GM12874 (cell line): Measurements from ENCODE around the gene RNF213.

Experiments used
- TF ChIP-seq, protein P1 (sequence below): IDR thresholded peaks from 2 replicates; pipeline ENCODE4 v1.5.1; 2011; ENCODE audit warnings: low read depth, mild to moderate bottlenecking, control low read depth, low read length, moderate library complexity; ENCODE audit not compliant: insufficient read depth

RNF213 gene

DNA sequence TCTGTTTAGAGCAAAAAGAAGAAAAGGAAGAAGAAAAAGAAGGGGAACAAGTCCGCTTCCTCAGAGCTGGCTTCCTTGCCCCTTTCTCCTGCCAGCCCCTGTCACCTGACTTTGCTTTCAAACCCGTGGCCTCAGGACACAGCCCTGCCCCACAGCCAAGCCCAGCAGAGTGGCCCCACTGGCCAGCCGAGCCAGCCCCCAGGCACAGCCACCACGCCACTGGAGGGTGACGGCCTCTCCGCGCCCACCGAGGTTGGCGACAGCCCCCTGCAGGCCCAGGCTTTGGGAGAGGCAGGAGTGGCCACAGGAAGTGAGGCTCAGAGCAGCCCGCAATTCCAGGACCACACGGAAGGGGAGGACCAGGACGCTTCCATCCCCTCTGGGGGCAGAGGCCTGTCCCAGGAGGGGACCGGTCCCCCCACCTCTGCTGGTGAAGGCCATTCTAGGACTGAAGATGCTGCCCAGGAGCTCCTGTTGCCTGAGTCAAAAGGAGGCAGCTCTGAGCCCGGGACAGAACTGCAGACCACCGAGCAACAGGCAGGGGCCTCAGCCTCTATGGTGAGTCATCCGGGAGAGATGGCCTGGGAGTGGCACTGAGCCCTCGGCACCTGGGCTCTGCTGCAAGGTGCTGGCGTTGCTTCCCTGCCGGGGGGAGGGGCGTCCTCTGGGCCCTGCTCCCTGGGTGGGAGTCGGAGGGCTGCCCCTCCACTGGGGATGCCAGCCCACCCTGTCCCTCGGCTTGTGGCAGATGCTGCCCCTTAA, 27.3 kb downstream of the RNF213 start:
- TF ChIP-seq, protein P1, sequence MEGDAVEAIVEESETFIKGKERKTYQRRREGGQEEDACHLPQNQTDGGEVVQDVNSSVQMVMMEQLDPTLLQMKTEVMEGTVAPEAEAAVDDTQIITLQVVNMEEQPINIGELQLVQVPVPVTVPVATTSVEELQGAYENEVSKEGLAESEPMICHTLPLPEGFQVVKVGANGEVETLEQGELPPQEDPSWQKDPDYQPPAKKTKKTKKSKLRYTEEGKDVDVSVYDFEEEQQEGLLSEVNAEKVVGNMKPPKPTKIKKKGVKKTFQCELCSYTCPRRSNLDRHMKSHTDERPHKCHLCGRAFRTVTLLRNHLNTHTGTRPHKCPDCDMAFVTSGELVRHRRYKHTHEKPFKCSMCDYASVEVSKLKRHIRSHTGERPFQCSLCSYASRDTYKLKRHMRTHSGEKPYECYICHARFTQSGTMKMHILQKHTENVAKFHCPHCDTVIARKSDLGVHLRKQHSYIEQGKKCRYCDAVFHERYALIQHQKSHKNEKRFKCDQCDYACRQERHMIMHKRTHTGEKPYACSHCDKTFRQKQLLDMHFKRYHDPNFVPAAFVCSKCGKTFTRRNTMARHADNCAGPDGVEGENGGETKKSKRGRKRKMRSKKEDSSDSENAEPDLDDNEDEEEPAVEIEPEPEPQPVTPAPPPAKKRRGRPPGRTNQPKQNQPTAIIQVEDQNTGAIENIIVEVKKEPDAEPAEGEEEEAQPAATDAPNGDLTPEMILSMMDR = no peak

DNA sequence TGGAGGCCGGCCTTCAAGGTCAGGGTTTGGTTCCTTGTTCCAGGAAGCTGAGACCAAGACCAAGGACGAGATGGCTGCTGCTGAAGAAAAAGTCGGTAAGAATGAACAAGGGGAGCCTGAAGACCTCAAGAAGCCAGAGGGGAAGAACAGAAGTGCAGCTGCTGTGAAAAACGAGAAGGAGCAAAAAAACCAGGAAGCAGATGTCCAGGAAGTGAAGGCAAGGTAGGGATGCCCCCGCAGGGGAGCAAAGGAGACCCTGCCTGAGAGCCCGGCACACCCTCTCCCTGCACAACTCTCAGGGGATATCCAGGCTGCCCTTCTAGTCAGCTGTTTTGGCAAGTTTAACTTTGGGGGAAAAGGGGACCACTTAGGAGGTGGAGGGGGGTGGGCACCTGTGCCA, 29.0 kb downstream of the RNF213 start:
- TF ChIP-seq, protein P1 = no peak

DNA sequence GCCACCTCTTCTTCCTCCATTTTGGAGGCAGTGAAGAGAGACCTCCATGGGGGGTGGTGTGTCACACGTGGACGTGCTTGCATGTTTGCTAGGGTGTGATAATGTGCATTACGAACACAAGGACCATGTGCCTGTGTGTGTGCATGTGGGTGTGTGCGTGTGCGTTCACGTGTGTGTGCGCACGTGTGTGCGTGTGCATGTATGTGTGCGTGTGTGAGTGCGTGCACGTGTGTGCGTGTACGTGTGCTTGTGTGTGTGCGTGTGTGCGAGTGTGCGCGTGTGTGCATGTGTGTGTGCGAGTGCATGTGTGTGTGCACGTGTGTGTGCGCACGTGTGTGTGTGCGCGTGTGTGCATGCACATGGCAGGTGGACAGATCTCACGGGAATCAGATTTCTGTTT, 29.5 kb downstream of the RNF213 start:
- TF ChIP-seq, protein P1 = no peak

DNA sequence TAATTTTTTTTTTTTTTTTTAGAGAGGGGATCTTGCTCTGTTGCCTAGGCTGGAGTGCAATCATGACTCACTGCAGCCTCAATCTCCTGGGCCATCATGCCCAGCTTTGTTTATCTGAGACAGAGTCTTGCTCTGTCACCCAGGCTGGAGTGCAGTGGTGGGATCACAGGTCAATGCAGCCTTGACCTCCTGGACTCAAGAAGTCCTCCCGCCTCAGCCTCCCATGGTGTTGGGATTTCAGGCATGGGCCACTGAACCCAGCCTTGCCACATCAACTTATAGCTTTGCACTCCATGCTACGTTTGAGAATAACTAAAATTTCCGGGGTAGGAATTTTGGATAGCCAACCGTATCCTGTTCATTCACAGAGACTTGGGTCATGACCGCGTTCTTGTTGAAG, 30.6 kb downstream of the RNF213 start:
- TF ChIP-seq, protein P1 = no peak

DNA sequence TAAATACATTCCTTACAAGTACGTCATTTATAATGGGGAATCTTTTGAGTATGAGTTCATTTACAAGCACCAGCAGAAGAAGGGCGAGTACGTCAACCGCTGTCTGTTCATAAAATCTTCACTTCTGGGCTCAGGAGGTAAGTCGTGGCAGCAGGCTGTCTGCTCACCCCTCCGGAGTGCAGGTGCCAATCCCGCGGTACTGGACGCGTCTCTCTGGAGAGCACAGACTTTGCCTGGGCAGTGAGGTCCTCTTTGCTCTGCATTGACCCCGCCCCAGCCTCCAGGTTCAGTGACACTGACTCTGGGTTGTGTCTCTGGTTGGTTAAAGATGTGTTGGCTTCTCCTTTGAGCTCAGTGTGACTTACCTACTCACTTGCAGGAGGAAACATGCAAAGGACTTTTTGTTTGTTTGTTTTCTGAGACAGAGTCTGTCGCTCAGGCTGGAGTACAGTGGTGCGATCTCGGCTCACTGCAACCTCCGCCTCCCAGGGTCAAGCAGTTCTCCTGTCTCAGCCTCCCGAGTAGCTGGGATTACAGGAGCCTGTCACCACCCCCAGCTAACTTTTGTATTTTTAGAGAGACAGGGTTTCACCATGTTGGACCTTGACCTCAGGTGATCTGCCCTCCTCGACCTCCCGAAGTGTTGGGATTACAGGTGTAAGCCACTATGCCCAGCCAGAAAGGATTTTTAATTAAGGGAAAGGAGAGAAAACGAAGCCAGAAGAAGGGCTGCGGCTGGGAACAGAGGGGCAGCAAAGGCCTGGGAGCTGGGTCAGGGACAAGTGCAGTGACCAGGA, 31.2 kb downstream of the RNF213 start:
- TF ChIP-seq, protein P1 = no peak

DNA sequence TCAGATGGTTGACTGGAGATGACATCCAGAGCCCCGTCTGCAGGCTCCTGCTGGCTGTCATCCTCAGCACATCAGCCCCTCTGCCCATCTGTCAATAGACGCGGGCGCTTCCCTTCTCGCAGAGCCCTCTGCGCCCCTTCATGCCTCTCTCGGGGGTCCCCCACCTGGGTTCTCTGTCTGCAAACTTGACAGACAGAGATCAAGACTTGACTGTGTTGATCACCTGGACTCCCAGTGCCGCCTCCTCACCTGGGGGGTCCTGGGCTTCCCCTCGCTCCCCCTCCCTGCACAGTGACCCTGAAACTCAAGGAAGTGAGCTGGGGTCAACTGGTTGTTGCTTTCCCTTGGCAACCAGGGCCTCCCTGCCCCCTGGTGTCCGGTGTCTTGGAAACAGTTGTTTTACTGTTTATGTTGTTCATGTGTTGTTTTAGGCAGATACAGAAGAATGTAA, 31.9 kb downstream of the RNF213 start:
- TF ChIP-seq, protein P1 = no peak

DNA sequence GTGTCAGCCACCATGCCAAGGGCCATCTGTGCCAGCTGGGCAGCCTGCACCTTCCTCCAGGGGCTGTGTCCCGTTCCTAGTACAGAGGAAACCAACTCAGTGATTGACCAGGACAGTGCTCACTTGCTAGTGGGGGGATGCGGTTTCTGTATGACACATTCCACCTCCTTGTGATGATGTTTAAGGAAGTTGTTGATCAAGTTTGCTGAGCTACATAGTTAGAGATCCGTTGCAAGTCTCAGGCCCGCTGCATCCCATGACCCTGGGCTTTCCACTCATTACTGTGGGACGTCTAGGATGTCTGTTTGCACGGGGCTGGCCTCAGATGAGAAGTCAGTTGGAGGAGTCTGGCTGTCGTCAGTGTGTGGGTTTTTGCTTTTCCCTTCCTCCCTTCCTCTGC, 33.6 kb downstream of the RNF213 start:
- TF ChIP-seq, protein P1 = no peak
